Activated naive CD4-positive, alpha-beta T cell treated with anti-CD3 and anti-CD28 coated beads for 36 hours (primary cell): ENCODE data around the gene KCNH2. TPM values are rescaled to one million over a fixed set of nuclear protein-coding genes. Genes with fewer than 3 reads are reported as not detected.

Experiments
- CTCF ChIA-PET: fragments of 350-600 bp; sonication (Branson Sonifier 250); formaldehyde crosslinking; loops from one replicate; lab custom pipeline; 2021; ENCODE audit warnings: antibody characterized with exemption; lab: Charles Lee
- DNase-seq: peaks from one replicate; pipeline ENCODE4 v3.0.0-alpha.2; 2020
- H3K27ac Mint-ChIP-seq: one replicate; pipeline ENCODE4 v1.8.0; 2021; ENCODE audit warnings: mild to moderate bottlenecking, mixed read lengths
- H3K27me3 Mint-ChIP-seq: one replicate; pipeline ENCODE4 v1.8.0; 2021; ENCODE audit warnings: low read depth, mixed read lengths
- H3K36me3 Mint-ChIP-seq: one replicate; pipeline ENCODE4 v1.8.0; 2021; ENCODE audit warnings: low read depth, mixed read lengths
- H3K4me1 Mint-ChIP-seq: one replicate; pipeline ENCODE4 v1.8.0; 2021; ENCODE audit warnings: low read depth, mixed read lengths
- H3K4me3 Mint-ChIP-seq: one replicate; pipeline ENCODE4 v1.8.0; 2021; ENCODE audit warnings: mild to moderate bottlenecking, moderate library complexity, mixed read lengths
- H3K9me3 Mint-ChIP-seq: one replicate; pipeline ENCODE4 v1.8.0; 2021; ENCODE audit warnings: mixed read lengths
- intact Hi-C: fragments of 100-400 bp; cut with micrococcal nuclease; formaldehyde crosslinking; loops from one replicate; pipeline ENCODE4 v1.15.1; 2023
- total RNA-seq, 2 experiments: library from RNA; stranded (reverse); gene quantifications; one replicate each; pipeline ENCODE4 v1.2.3, GENCODE V29; 2021

KCNH2 gene
- total RNA-seq, 2 experiments from 2014 or later: 0.17 to 0.19 TPM

- H3K4me1 Mint-ChIP-seq: peaks cover 36% of the 10 kb centered on the region
- no peak for DNase-seq
- H3K27me3 Mint-ChIP-seq: no peaks in the 10 kb centered on the region
- H3K9me3 Mint-ChIP-seq: peaks cover 22% of the 10 kb centered on the region
- H3K36me3 Mint-ChIP-seq: no peaks in the 10 kb centered on the region
- no peak within 1 kb of the TSS for H3K4me3 Mint-ChIP-seq
- intact Hi-C loops: no loop called here
- no peak within 1 kb of the TSS for H3K27ac Mint-ChIP-seq
- CTCF ChIA-PET: interaction anchor here (0.7 to 5.1 kb wide), 7 partner anchors 10 to 126 kb away, joined by 3 to 21 read pairs (median 6); no protein-coding TSS in a partner anchor
Observed at GRCh38 chr7:150990416-150991186, 12.5 kb upstream of the KCNH2 start, which contains the start of gene NOS3. Gene NOS3, plus strand, starts transcription at chr7:150991017. Its CDS starts 2,787 bp downstream, at chr7:150993804.

- no peak overlapping the region for H3K4me3 Mint-ChIP-seq
- intact Hi-C loops: loop anchor here (2.0 to 5.0 kb wide), 2 partner anchors 113 to 123 kb away; no protein-coding TSS in a partner anchor
- DNase-seq: no peak
- H3K9me3 Mint-ChIP-seq: peaks cover 22% of the 10 kb centered on the region
- H3K27me3 Mint-ChIP-seq: no peaks in the 10 kb centered on the region
- H3K27ac Mint-ChIP-seq: no peak overlapping the region
- H3K36me3 Mint-ChIP-seq: no peaks in the 10 kb centered on the region
- CTCF ChIA-PET: interaction anchor here (0.5 to 5.1 kb wide), 15 partner anchors 11 to 105 kb away, joined by 3 to 21 read pairs (median 4); no protein-coding TSS in a partner anchor
- H3K4me1 Mint-ChIP-seq: peaks cover 30% of the 10 kb centered on the region
Observed at GRCh38 chr7:150989456-150989855, 11.3 kb upstream of the KCNH2 start.

- intact Hi-C loops: loop anchor here (1.0 to 5.0 kb wide), 3 partner anchors 112 to 210 kb away; no protein-coding TSS in a partner anchor
- no peaks in the 10 kb centered on the region for H3K27me3 Mint-ChIP-seq
- no peak overlapping the region for H3K27ac Mint-ChIP-seq
- DNase-seq: peak; percentile 77
- CTCF ChIA-PET: interaction anchor here (0.5 to 5.1 kb wide), 18 partner anchors 11 to 271 kb away, joined by 3 to 21 read pairs (median 4); no protein-coding TSS in a partner anchor
- no peaks in the 10 kb centered on the region for H3K36me3 Mint-ChIP-seq
- H3K9me3 Mint-ChIP-seq: peaks cover 22% of the 10 kb centered on the region
- H3K4me1 Mint-ChIP-seq: peaks cover 25% of the 10 kb centered on the region
- H3K4me3 Mint-ChIP-seq: no peak overlapping the region
Observed at GRCh38 chr7:150988230-150989226, 10.4 kb upstream of the KCNH2 start.

- Mint-ChIP-seq H3K27ac (no peak overlapping the region), H3K9me3 (peaks cover 22% of the 10 kb centered on the region), H3K4me3 (no peak overlapping the region), H3K36me3 (no peaks in the 10 kb centered on the region), H3K27me3 (peaks cover 5% of the 10 kb centered on the region), H3K4me1 (peaks cover 23% of the 10 kb centered on the region)
- DNase-seq: no peak
- intact Hi-C loops: loop anchor here (1.0 to 5.0 kb wide), 4 partner anchors 11 to 126 kb away; no protein-coding TSS in a partner anchor
- CTCF ChIA-PET: interaction anchor here (0.6 to 5.1 kb wide), 13 partner anchors 8 to 198 kb away, joined by 3 to 74 read pairs (median 4); no protein-coding TSS in a partner anchor
Observed at GRCh38 chr7:150986556-150986955, 8.4 kb upstream of the KCNH2 start.

- H3K27me3 Mint-ChIP-seq: peaks cover 10% of the 10 kb centered on the region
- no peaks in the 10 kb centered on the region for H3K36me3 Mint-ChIP-seq
- H3K4me1 Mint-ChIP-seq: peaks cover 23% of the 10 kb centered on the region
- H3K27ac Mint-ChIP-seq: no peak overlapping the region
- CTCF ChIA-PET: interaction anchor here (0.6 to 5.1 kb wide), 21 partner anchors 8 to 621 kb away, joined by 3 to 74 read pairs (median 4); no protein-coding TSS in a partner anchor
- H3K4me3 Mint-ChIP-seq: no peak overlapping the region
- peaks cover 18% of the 10 kb centered on the region for H3K9me3 Mint-ChIP-seq
- peak; percentile 69 for DNase-seq
- intact Hi-C loops: loop anchor here (1.0 to 5.0 kb wide), 4 partner anchors 11 to 126 kb away; no protein-coding TSS in a partner anchor
Observed at GRCh38 chr7:150986099-150986512, 8.0 kb upstream of the KCNH2 start.

- H3K4me3 Mint-ChIP-seq: no peak overlapping the region
- H3K27me3 Mint-ChIP-seq: peaks cover 27% of the 10 kb centered on the region
- no peak overlapping the region for H3K27ac Mint-ChIP-seq
- intact Hi-C loops: no loop called here
- CTCF ChIA-PET: interaction anchor here (0.9 to 5.1 kb wide), 14 partner anchors 10 to 200 kb away, joined by 3 to 74 read pairs (median 5); no protein-coding TSS in a partner anchor
- H3K36me3 Mint-ChIP-seq: no peaks in the 10 kb centered on the region
- H3K4me1 Mint-ChIP-seq: peaks cover 20% of the 10 kb centered on the region
- peak; percentile 58 for DNase-seq
- no peaks in the 10 kb centered on the region for H3K9me3 Mint-ChIP-seq
Observed at GRCh38 chr7:150983893-150984368, 5.8 kb upstream of the KCNH2 start.

- Mint-ChIP-seq H3K4me1 (peaks cover 14% of the 10 kb centered on the region), H3K27ac (no peak overlapping the region), H3K36me3 (no peaks in the 10 kb centered on the region), H3K9me3 (no peaks in the 10 kb centered on the region), H3K27me3 (peaks cover 34% of the 10 kb centered on the region), H3K4me3 (no peak overlapping the region)
- intact Hi-C loops: no loop called here
- CTCF ChIA-PET: interaction anchor here (4.5 kb wide), 1 partner anchor 8 kb away, joined by 29 read pairs; no protein-coding TSS in a partner anchor
- no peak for DNase-seq
Observed at GRCh38 chr7:150982351-150982750, 4.2 kb upstream of the KCNH2 start.

- peaks cover 21% of the 10 kb centered on the region for H3K4me1 Mint-ChIP-seq
- intact Hi-C loops: no loop called here
- no peak overlapping the region for H3K4me3 Mint-ChIP-seq
- no peak for DNase-seq
- no peaks in the 10 kb centered on the region for H3K36me3 Mint-ChIP-seq
- H3K27ac Mint-ChIP-seq: no peak overlapping the region
- no peaks in the 10 kb centered on the region for H3K9me3 Mint-ChIP-seq
- peaks cover 41% of the 10 kb centered on the region for H3K27me3 Mint-ChIP-seq
- CTCF ChIA-PET: interaction anchor here (4.5 kb wide), 1 partner anchor 7 kb away, joined by 29 read pairs; no protein-coding TSS in a partner anchor
Observed at GRCh38 chr7:150981644-150982043, 3.5 kb upstream of the KCNH2 start.

- intact Hi-C loops: no loop called here
- CTCF ChIA-PET: interaction anchor here (0.9 to 2.9 kb wide), 6 partner anchors 10 to 38 kb away, joined by 3 to 15 read pairs (median 4); no protein-coding TSS in a partner anchor
Observed at GRCh38 chr7:150980663-150981062, 2.5 kb upstream of the KCNH2 start.

GRCh38 chr7:150979713-150980390 is 1.7 kb upstream of the KCNH2 start:
- intact Hi-C loops: no loop called here
- Mint-ChIP-seq H3K9me3 (no peaks in the 10 kb centered on the region), H3K27me3 (peaks cover 46% of the 10 kb centered on the region), H3K4me3 (no peak overlapping the region), H3K27ac (no peak overlapping the region), H3K4me1 (peaks cover 20% of the 10 kb centered on the region), H3K36me3 (no peaks in the 10 kb centered on the region)
- DNase-seq: no peak
- CTCF ChIA-PET: interaction anchor here (0.9 to 2.9 kb wide), 5 partner anchors 10 to 39 kb away, joined by 3 to 15 read pairs (median 5); no protein-coding TSS in a partner anchor

More at GRCh38 chr7:150980663-150981062, 2.5 kb upstream of the KCNH2 start:
- H3K36me3 Mint-ChIP-seq: no peaks in the 10 kb centered on the region
- H3K9me3 Mint-ChIP-seq: no peaks in the 10 kb centered on the region
- peaks cover 42% of the 10 kb centered on the region for H3K27me3 Mint-ChIP-seq
- no peak for DNase-seq
- peaks cover 16% of the 10 kb centered on the region for H3K4me1 Mint-ChIP-seq
- no peak overlapping the region for H3K27ac Mint-ChIP-seq
- H3K4me3 Mint-ChIP-seq: no peak overlapping the region
